Measurements from ENCODE around the gene VWA8. TPM values are rescaled to one million over a fixed set of nuclear protein-coding genes. Genes with fewer than 3 reads are reported as not detected.

VWA8 gene
- total and polyA plus RNA-seq, 7 donors = 3.0 to 37.5 (median 24.7) TPM

DNA sequence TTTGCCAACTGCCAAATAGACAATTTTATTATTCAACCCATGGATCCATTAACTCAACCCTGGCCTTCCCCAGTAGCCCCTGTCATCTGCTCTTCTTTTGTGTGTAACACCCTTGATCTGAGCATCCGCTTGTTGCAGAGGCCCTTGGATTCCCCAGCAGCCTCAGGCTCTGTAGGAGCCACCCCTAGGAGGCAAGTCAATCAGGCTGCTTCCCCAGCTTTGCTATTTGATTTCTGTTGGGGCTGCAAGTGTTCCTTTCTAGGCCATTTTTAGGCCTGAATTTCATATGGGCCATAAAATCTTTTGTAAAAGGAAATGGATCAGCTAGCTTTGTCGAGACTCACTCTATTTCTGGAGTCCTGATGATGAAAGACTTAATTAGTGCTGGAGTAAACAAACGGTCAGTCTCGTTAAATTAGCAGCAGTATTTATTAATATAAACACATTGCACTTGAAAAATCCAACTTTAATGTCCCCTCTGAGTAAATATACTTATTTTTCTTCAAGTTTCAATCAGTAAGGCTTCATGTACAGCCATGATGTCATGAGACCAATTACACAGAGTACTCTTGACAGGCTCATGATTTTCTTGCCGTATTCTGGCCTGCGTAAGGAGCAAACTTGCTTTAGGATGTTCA is 398.2 kb downstream of the VWA8 start:
- H3K4me1 ChIP-seq = peaks cover 0 to 31% (median 24%) of the 10 kb centered on the region in 4 donors
- intact Hi-C loops (cut with DNase I) = no loop called here
- no peak overlapping the region for H3K4me3 ChIP-seq
- H3K9me3 ChIP-seq = no peaks in the 10 kb centered on the region
- H3K36me3 ChIP-seq = peaks cover 0 to 5% (median 0%) of the 10 kb centered on the region in 4 donors
- TF ChIP-seq, protein P1, sequence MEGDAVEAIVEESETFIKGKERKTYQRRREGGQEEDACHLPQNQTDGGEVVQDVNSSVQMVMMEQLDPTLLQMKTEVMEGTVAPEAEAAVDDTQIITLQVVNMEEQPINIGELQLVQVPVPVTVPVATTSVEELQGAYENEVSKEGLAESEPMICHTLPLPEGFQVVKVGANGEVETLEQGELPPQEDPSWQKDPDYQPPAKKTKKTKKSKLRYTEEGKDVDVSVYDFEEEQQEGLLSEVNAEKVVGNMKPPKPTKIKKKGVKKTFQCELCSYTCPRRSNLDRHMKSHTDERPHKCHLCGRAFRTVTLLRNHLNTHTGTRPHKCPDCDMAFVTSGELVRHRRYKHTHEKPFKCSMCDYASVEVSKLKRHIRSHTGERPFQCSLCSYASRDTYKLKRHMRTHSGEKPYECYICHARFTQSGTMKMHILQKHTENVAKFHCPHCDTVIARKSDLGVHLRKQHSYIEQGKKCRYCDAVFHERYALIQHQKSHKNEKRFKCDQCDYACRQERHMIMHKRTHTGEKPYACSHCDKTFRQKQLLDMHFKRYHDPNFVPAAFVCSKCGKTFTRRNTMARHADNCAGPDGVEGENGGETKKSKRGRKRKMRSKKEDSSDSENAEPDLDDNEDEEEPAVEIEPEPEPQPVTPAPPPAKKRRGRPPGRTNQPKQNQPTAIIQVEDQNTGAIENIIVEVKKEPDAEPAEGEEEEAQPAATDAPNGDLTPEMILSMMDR (IDR thresholded peaks at IDR 0.05) = no peak
- no peak for TF ChIP-seq POLR2A (IDR thresholded peaks at IDR 0.05)
- TF ChIP-seq EP300 (IDR thresholded peaks at IDR 0.05) = no peak
- no peak for TF ChIP-seq POLR2AphosphoS5 (IDR thresholded peaks at IDR 0.05)
- H3K27ac ChIP-seq = peak overlapping the region in 3 of 4 donors; percentile 5 to 39 (median 6)
- H3K27me3 ChIP-seq = no peaks in the 10 kb centered on the region
- WGBS, 2 donors = 75 to 79% methylated on average over 6 of the region's 6 CpGs
- no peak for DNase-seq

DNA sequence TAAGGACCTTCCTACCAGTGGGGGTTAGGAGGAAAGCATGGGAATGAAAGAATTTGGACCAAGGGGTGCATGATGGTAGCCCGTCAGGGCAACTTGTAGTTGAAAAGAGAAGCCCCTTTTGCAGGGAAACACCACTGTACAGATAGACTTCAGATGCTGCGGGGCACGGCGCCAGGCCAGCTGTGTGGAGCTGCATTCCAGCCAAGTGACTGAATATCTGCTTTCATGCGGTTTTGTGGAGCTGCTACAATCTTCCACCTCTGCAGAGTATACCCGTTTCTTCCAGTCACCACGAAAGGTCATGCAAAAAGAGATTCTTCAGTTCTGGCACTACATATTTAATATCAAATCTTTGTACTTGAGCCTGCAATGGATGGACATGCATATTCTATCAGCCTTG is 398.8 kb downstream of the VWA8 start:
- Histone ChIP-seq H3K4me1 (peaks cover 0 to 30% (median 23%) of the 10 kb centered on the region in 4 donors), H3K36me3 (no peaks in the 10 kb centered on the region), H3K27me3 (no peaks in the 10 kb centered on the region), H3K9me3 (no peaks in the 10 kb centered on the region), H3K4me3 (no peak overlapping the region), H3K27ac (peak overlapping the region; percentile 2 to 39 (median 9))
- TF ChIP-seq POLR2A (IDR thresholded peaks at IDR 0.05) (no peak), POLR2AphosphoS5 (IDR thresholded peaks at IDR 0.05) (peak in 1 of 4 donors; percentile 19), EP300 (IDR thresholded peaks at IDR 0.05) (no peak)
- TF ChIP-seq, protein P1 (IDR thresholded peaks at IDR 0.05) = no peak
- intact Hi-C loops (cut with DNase I) = no loop called here
- 66 to 78% methylated on average over 7 of the region's 7 CpGs for WGBS, 2 donors
- DNase-seq = peak; percentile 87

DNA sequence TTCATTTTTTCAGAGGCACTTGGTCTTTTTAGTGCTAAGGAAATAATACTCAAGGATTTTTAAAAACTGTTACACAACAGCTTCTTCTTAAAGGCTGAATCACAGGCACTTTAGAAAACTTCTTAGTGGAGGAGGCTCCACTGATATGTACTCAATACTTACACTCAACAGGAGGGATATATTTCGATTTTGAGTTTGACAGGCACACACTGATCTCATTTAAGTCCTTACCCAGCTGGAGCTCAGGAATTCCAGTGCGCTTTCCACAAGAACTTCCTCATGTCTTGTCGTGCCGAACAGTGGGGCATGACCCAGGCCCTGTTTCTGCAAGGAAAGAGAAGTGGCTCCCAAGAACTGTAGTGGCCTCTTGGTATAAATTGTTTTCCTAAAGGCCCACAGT is 399.7 kb downstream of the VWA8 start:
- Histone ChIP-seq H3K4me1 (peaks cover 0 to 30% (median 23%) of the 10 kb centered on the region in 4 donors), H3K9me3 (no peaks in the 10 kb centered on the region), H3K27ac (no peak overlapping the region), H3K4me3 (no peak overlapping the region), H3K27me3 (no peaks in the 10 kb centered on the region), H3K36me3 (no peaks in the 10 kb centered on the region)
- 81 to 90% methylated on average over 4 of the region's 4 CpGs for WGBS, 2 donors
- DNase-seq = no peak
- TF ChIP-seq POLR2AphosphoS5 (IDR thresholded peaks at IDR 0.05) (no peak), EP300 (IDR thresholded peaks at IDR 0.05) (no peak), POLR2A (IDR thresholded peaks at IDR 0.05) (no peak)
- TF ChIP-seq, protein P1 (IDR thresholded peaks at IDR 0.05) = no peak
- intact Hi-C loops (cut with DNase I) = no loop called here

DNA sequence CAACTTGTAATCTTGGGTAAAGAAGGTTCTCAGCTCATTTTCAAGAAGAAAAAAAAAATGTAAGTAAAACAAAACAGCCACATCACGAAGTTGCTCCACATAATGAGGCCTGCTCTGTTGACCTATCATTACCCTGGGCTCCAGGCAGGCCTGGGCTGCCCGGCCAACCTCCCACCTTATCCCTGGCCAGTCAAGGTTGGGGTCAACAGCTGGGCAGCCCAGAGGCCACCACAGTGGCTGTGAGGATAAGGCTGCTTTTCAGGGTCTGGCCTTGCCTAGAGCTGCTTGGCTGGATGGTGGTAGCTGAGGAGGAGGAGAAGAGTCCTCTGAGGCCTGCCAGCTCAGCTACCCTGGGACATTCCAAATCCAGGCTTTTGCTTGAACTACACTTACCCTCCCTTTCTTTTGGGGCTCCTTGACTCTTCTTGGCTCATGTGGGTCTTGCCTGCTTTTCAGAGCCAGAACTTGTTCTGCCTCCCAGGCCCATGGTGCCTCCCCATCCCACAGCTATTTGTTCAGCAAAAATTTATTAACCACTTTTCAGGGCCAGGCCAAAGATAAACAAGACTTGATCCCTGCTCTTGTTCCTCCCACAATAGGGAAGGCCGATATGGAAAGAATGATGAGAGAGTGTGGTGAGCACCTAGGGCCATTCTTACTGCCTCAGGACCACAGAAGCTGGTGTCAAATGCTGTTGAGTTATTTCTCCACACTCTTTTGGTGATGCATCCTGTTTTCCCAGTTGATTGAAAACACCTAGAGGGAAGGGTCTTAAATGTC is 401.9 kb downstream of the VWA8 start:
- no peaks in the 10 kb centered on the region for H3K27me3 ChIP-seq
- no peak overlapping the region for H3K4me3 ChIP-seq
- intact Hi-C loops (cut with DNase I) = no loop called here
- H3K36me3 ChIP-seq = no peaks in the 10 kb centered on the region
- peaks cover 0 to 28% (median 21%) of the 10 kb centered on the region in 4 donors for H3K4me1 ChIP-seq
- no peaks in the 10 kb centered on the region for H3K9me3 ChIP-seq
- TF ChIP-seq POLR2A (IDR thresholded peaks at IDR 0.05) = no peak
- TF ChIP-seq, protein P1 (IDR thresholded peaks at IDR 0.05) = no peak
- no peak for TF ChIP-seq EP300 (IDR thresholded peaks at IDR 0.05)
- no peak for TF ChIP-seq POLR2AphosphoS5 (IDR thresholded peaks at IDR 0.05)
- 86 to 87% methylated on average over 3 of the region's 3 CpGs for WGBS, 2 donors
- H3K27ac ChIP-seq = no peak overlapping the region
- no peak for DNase-seq
